ENCODE data around the gene BARX2. TPM values are rescaled to one million over a fixed set of nuclear protein-coding genes. Genes with fewer than 3 reads are reported as not detected.

The BARX2 gene
- total and polyA plus RNA-seq, 2 experiments from 2014 or later = 0.32 to 0.36 TPM

- no peaks in the 10 kb centered on the region for H3K9me3 ChIP-seq (ENCODE audit: low read depth)
Measured at GRCh38 chr11:129426776-129427175, 51.1 kb downstream of the BARX2 start.

GRCh38 chr11:129427376-129427775 is 51.7 kb downstream of the BARX2 start:
- no peak for DNase-seq (ENCODE audit: low read depth in 1 of 2, low spot score in 1 of 2)
- Histone ChIP-seq H3K36me3 (no peaks in the 10 kb centered on the region), H3K27ac (no peak overlapping the region), H3K4me3 (no peak overlapping the region), H3K4me1 (ENCODE audit: low read depth) (no peaks in the 10 kb centered on the region), H3K27me3 (no peaks in the 10 kb centered on the region), H3K9me3 (ENCODE audit: low read depth) (no peaks in the 10 kb centered on the region)
- TF ChIP-seq CTCF (IDR thresholded peaks at IDR 0.05; ENCODE audit: low read depth, low read length) = no peak

More at GRCh38 chr11:129426776-129427175, 51.1 kb downstream of the BARX2 start:
- no peaks in the 10 kb centered on the region for H3K4me1 ChIP-seq (ENCODE audit: low read depth)
- H3K4me3 ChIP-seq = no peak overlapping the region
- TF ChIP-seq CTCF (IDR thresholded peaks at IDR 0.05; ENCODE audit: low read depth, low read length) = no peak
- H3K27me3 ChIP-seq = no peaks in the 10 kb centered on the region
- DNase-seq (ENCODE audit: low read depth in 1 of 2, low spot score in 1 of 2) = no peak
- no peaks in the 10 kb centered on the region for H3K36me3 ChIP-seq
- H3K27ac ChIP-seq = no peak overlapping the region

- Histone ChIP-seq H3K9me3 (ENCODE audit: low read depth) (no peaks in the 10 kb centered on the region), H3K27ac (no peak overlapping the region), H3K4me3 (no peak overlapping the region), H3K36me3 (no peaks in the 10 kb centered on the region), H3K27me3 (no peaks in the 10 kb centered on the region), H3K4me1 (ENCODE audit: low read depth) (no peaks in the 10 kb centered on the region)
- no peak for TF ChIP-seq CTCF (IDR thresholded peaks at IDR 0.05; ENCODE audit: low read depth, low read length)
- no peak for DNase-seq (ENCODE audit: low read depth in 1 of 2, low spot score in 1 of 2)
Measured at GRCh38 chr11:129427816-129428406, 52.3 kb downstream of the BARX2 start.

- Histone ChIP-seq H3K4me3 (no peak overlapping the region), H3K27ac (no peak overlapping the region), H3K27me3 (no peaks in the 10 kb centered on the region), H3K9me3 (ENCODE audit: low read depth) (no peaks in the 10 kb centered on the region), H3K4me1 (ENCODE audit: low read depth) (no peaks in the 10 kb centered on the region), H3K36me3 (no peaks in the 10 kb centered on the region)
- TF ChIP-seq CTCF (IDR thresholded peaks at IDR 0.05; ENCODE audit: low read depth, low read length) = no peak
- no peak for DNase-seq (ENCODE audit: low read depth in 1 of 2, low spot score in 1 of 2)
Measured at GRCh38 chr11:129428557-129428956, 52.9 kb downstream of the BARX2 start.

- H3K27ac ChIP-seq = no peak overlapping the region
- no peak for DNase-seq (ENCODE audit: low read depth in 1 of 2, low spot score in 1 of 2)
- no peak for TF ChIP-seq CTCF (IDR thresholded peaks at IDR 0.05; ENCODE audit: low read depth, low read length)
- no peaks in the 10 kb centered on the region for H3K9me3 ChIP-seq (ENCODE audit: low read depth)
- H3K4me1 ChIP-seq (ENCODE audit: low read depth) = no peaks in the 10 kb centered on the region
- H3K27me3 ChIP-seq = no peaks in the 10 kb centered on the region
- no peaks in the 10 kb centered on the region for H3K36me3 ChIP-seq
- H3K4me3 ChIP-seq = no peak overlapping the region
Measured at GRCh38 chr11:129434641-129435498, 59.2 kb downstream of the BARX2 start.

All from cardiac muscle cell (in vitro differentiated cells and primary cell).